Type B pancreatic cell (in vitro differentiated cells): Measurements from ENCODE around the gene MT1H. TPM values are rescaled to one million over a fixed set of nuclear protein-coding genes. Genes with fewer than 3 reads are reported as not detected.

Experiments used
- DNase-seq: peaks from one replicate; pipeline ENCODE4 v3.0.0; 2021; ENCODE audit warnings: mixed read lengths; ENCODE audit not compliant: unreplicated experiment; ENCODE audit errors: extremely low spot score
- H3K27ac Mint-ChIP-seq: 2 replicates; pipeline ENCODE4 v1.8.0; 2021; ENCODE audit warnings: mild to moderate bottlenecking, mixed read lengths
- H3K27me3 Mint-ChIP-seq: 2 replicates; pipeline ENCODE4 v1.8.0; 2021; ENCODE audit warnings: mixed read lengths
- H3K36me3 Mint-ChIP-seq: 2 replicates; pipeline ENCODE4 v1.8.0; 2021; ENCODE audit warnings: mixed read lengths
- H3K4me1 Mint-ChIP-seq: one replicate; pipeline ENCODE4 v1.8.0; 2021; ENCODE audit warnings: mixed read lengths; ENCODE audit not compliant: unreplicated experiment
- H3K4me3 Mint-ChIP-seq: 2 replicates; pipeline ENCODE4 v1.8.0; 2021; ENCODE audit warnings: mild to moderate bottlenecking, mixed read lengths
- H3K9me3 Mint-ChIP-seq: 2 replicates; pipeline ENCODE4 v1.8.0; 2021; ENCODE audit warnings: mixed read lengths
- total RNA-seq: library from RNA; stranded (reverse); gene quantifications from 2 replicates; pipeline ENCODE4 v1.2.1, GENCODE V29; 2021; ENCODE audit warnings: low replicate concordance
- TF ChIP-seq, protein P1 (sequence below): fragments of 200-600 bp; sonication (generic); conservative IDR thresholded peaks from 2 replicates; pipeline ENCODE4 v1.5.0; 2021; ENCODE audit warnings: antibody characterized with exemption, mild to moderate bottlenecking

Gene MT1H
- total RNA-seq, 1 donor from 2014 or later, result 2.2 TPM

- H3K4me1 Mint-ChIP-seq, result peaks cover 9% of the 10 kb centered on the region
- DNase-seq, result no peak
- no peaks in the 10 kb centered on the region for H3K36me3 Mint-ChIP-seq
- TF ChIP-seq, protein P1, sequence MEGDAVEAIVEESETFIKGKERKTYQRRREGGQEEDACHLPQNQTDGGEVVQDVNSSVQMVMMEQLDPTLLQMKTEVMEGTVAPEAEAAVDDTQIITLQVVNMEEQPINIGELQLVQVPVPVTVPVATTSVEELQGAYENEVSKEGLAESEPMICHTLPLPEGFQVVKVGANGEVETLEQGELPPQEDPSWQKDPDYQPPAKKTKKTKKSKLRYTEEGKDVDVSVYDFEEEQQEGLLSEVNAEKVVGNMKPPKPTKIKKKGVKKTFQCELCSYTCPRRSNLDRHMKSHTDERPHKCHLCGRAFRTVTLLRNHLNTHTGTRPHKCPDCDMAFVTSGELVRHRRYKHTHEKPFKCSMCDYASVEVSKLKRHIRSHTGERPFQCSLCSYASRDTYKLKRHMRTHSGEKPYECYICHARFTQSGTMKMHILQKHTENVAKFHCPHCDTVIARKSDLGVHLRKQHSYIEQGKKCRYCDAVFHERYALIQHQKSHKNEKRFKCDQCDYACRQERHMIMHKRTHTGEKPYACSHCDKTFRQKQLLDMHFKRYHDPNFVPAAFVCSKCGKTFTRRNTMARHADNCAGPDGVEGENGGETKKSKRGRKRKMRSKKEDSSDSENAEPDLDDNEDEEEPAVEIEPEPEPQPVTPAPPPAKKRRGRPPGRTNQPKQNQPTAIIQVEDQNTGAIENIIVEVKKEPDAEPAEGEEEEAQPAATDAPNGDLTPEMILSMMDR, result no peak
- H3K27ac Mint-ChIP-seq, result no peak overlapping the region
- H3K9me3 Mint-ChIP-seq, result no peaks in the 10 kb centered on the region
- H3K27me3 Mint-ChIP-seq, result peaks cover 96% of the 10 kb centered on the region
- H3K4me3 Mint-ChIP-seq, result peak overlapping the region; percentile 29
Measured at GRCh38 chr16:56634715-56635440, 34.7 kb upstream of the MT1H start.

DNA sequence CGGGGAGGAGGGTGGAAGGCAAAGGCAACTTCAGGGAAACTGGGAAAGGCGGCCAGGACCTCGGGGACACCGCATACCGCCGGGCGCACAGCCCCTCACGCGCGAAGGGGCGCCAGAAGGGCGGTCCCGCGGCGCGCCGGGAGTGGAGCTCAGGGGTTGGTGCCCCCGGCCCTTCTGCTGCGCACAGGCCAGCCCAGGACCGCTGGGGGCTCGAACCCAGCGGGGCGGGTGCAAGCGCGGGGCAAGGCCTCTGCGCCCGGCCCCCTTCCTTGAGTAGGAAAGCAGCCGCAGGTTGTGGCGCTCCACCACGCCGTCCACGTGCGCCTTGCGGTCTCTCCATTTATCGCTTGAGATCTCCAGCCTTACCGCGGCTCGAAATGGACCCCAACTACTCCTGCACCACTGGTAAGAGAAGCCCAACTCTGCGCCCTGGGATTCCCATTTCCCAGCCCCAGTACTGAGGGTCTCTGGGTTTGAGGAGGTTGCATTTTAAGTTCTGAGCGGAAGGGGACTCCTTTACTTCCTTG is 34.1 kb upstream of the MT1H start:
- TF ChIP-seq, protein P1, result no peak
- Mint-ChIP-seq H3K27ac (no peak overlapping the region), H3K27me3 (peaks cover 96% of the 10 kb centered on the region), H3K9me3 (no peaks in the 10 kb centered on the region), H3K4me1 (peaks cover 9% of the 10 kb centered on the region), H3K36me3 (no peaks in the 10 kb centered on the region), H3K4me3 (no peak overlapping the region)
- DNase-seq, result no peak

- Mint-ChIP-seq H3K4me3 (no peak overlapping the region), H3K4me1 (peaks cover 9% of the 10 kb centered on the region), H3K9me3 (no peaks in the 10 kb centered on the region), H3K27me3 (peaks cover 96% of the 10 kb centered on the region), H3K27ac (no peak overlapping the region), H3K36me3 (no peaks in the 10 kb centered on the region)
- TF ChIP-seq, protein P1, result no peak
- DNase-seq, result no peak
Measured at GRCh38 chr16:56636616-56637413, 32.8 kb upstream of the MT1H start.

GRCh38 chr16:56637814-56638750 is 31.5 kb upstream of the MT1H start, which contains the start of gene MT1A:
MT1A (plus strand) TSS chr16:56638666; CDS start chr16:56638739, 73 bp downstream.
- Mint-ChIP-seq H3K4me3 (peak within 1 kb of the TSS; percentile 81), H3K36me3 (no peaks in the 10 kb centered on the region), H3K9me3 (no peaks in the 10 kb centered on the region), H3K4me1 (peaks cover 5% of the 10 kb centered on the region), H3K27me3 (peaks cover 97% of the 10 kb centered on the region), H3K27ac (no peak within 1 kb of the TSS)
- no peak for DNase-seq
- TF ChIP-seq, protein P1, result no peak

- H3K27ac Mint-ChIP-seq, result no peak overlapping the region
Measured at GRCh38 chr16:56639045-56639444, 30.6 kb upstream of the MT1H start.

More at GRCh38 chr16:56639045-56639444, 30.6 kb upstream of the MT1H start:
- H3K4me3 Mint-ChIP-seq, result no peak overlapping the region
- H3K9me3 Mint-ChIP-seq, result no peaks in the 10 kb centered on the region
- H3K36me3 Mint-ChIP-seq, result no peaks in the 10 kb centered on the region
- H3K27me3 Mint-ChIP-seq, result peaks cover 95% of the 10 kb centered on the region
- TF ChIP-seq, protein P1, result no peak
- peaks cover 5% of the 10 kb centered on the region for H3K4me1 Mint-ChIP-seq
- DNase-seq, result no peak
